Loucy (cell line): Measurements from ENCODE around the gene BTBD16.

Experiments
- H2AFZ ChIP-seq: fragments of 200-600 bp; sonication (generic); 2 replicates; pipeline ENCODE4 v1.6.0; 2016; ENCODE audit warnings: antibody characterized with exemption, mild to moderate bottlenecking, low read length, moderate library complexity
- H3F3A ChIP-seq: fragments of 200-600 bp; 2 replicates; pipeline ENCODE4 v1.6.0; 2016; ENCODE audit warnings: antibody characterized with exemption, low read depth, mild to moderate bottlenecking
- H3K27me3 ChIP-seq: fragments of 200-600 bp; sonication (generic); 2 replicates; pipeline ENCODE4 v1.6.1; 2014; ENCODE audit warnings: low read length, mild to moderate bottlenecking; ENCODE audit not compliant: insufficient read depth, poor library complexity, severe bottlenecking
- H3K36me3 ChIP-seq: fragments of 200-600 bp; sonication (generic); 2 replicates; pipeline ENCODE4 v1.6.1; 2016; ENCODE audit warnings: low read length; ENCODE audit not compliant: insufficient read depth
- H3K4me1 ChIP-seq: fragments of 200-600 bp; sonication (generic); 2 replicates; pipeline ENCODE4 v1.5.1; 2014; ENCODE audit warnings: low read length, mild to moderate bottlenecking; ENCODE audit not compliant: insufficient read depth, poor library complexity, severe bottlenecking
- H3K4me2 ChIP-seq: fragments of 200-600 bp; sonication (generic); 2 replicates; pipeline ENCODE4 v1.6.0; 2014; ENCODE audit warnings: antibody characterized with exemption, low read length, low read depth, mild to moderate bottlenecking; ENCODE audit not compliant: poor library complexity, severe bottlenecking
- H3K4me3 ChIP-seq: fragments of 200-600 bp; sonication (generic); 2 replicates; pipeline ENCODE4 v1.5.1; 2014; ENCODE audit warnings: low read length, mild to moderate bottlenecking, mixed read lengths; ENCODE audit not compliant: poor library complexity, severe bottlenecking
- H3K79me2 ChIP-seq: fragments of 200-600 bp; sonication (generic); 2 replicates; pipeline ENCODE4 v1.6.1; 2014; ENCODE audit warnings: low read length; ENCODE audit not compliant: insufficient read depth
- H3K9ac ChIP-seq: fragments of 200-600 bp; sonication (generic); 2 replicates; pipeline ENCODE4 v1.6.0; 2014; ENCODE audit warnings: mild to moderate bottlenecking, low read depth, low read length, moderate library complexity; ENCODE audit not compliant: poor library complexity, severe bottlenecking
- H3K9me2 ChIP-seq: fragments of 200-600 bp; sonication (generic); replicated peaks from 2 replicates; pipeline ENCODE4 v1.6.1; 2016; ENCODE audit warnings: low read depth, low read length, mixed read lengths
- H3K9me3 ChIP-seq: fragments of 200-600 bp; sonication (generic); 2 replicates; pipeline ENCODE4 v1.6.1; 2014; ENCODE audit warnings: mild to moderate bottlenecking, antibody characterized with exemption, low read length, low read depth; ENCODE audit not compliant: insufficient read depth
- H4K20me1 ChIP-seq: fragments of 200-600 bp; sonication (generic); 2 replicates; pipeline ENCODE4 v1.6.0; 2014; ENCODE audit warnings: antibody characterized with exemption, low read length, mild to moderate bottlenecking; ENCODE audit not compliant: insufficient read depth, poor library complexity, severe bottlenecking
- CTCF ChIP-seq: fragments of 200-600 bp; sonication (generic); conservative IDR thresholded peaks from 2 replicates; pipeline ENCODE4 v1.5.1; 2014; ENCODE audit warnings: mild to moderate bottlenecking, antibody characterized with exemption, low read length
- EZH2phosphoT487 ChIP-seq: fragments of 200-600 bp; IDR thresholded peaks from 2 replicates; pipeline ENCODE4 v1.6.1; 2018; ENCODE audit warnings: antibody characterized with exemption, mild to moderate bottlenecking, moderate library complexity, borderline replicate concordance

The BTBD16 gene

GRCh38 chr10:122281751-122282150, 10.7 kb downstream of the BTBD16 start:
- H3K4me2 ChIP-seq = no peak overlapping the region

DNA sequence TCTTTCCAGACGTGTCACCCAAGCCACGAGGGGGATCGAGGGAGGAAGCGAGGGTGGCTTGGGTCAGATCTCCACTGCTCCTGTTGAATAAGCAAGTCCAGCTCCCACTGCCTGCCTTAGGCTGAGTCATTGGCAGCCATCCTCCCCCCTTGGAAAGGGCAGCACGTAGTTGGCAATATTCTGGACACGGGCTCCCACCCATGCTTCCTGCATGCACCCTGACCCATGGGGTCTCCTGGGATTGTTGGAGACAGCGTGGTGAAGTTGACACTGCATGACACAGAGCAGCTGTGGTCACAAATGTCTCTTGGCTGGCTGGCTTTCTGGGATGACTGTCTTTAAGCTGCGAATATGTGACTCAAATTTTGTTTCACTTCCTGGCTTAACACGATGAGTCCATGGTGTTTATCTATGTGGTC, 11.2 kb downstream of the BTBD16 start:
- Histone ChIP-seq H3K4me2 (no peak overlapping the region), H3K9me3 (no peaks in the 10 kb centered on the region), H3K27me3 (no peaks in the 10 kb centered on the region), H3K9ac (no peak overlapping the region), H2AFZ (no peak overlapping the region), H3K9me2 (no peaks in the 10 kb centered on the region), H3K79me2 (no peaks in the 10 kb centered on the region), H3K36me3 (no peaks in the 10 kb centered on the region), H3K4me1 (no peaks in the 10 kb centered on the region), H3F3A (no peaks in the 10 kb centered on the region), H4K20me1 (no peaks in the 10 kb centered on the region), H3K4me3 (no peak overlapping the region)
- TF ChIP-seq EZH2phosphoT487 (no peak), CTCF (no peak)

More at GRCh38 chr10:122281751-122282150, 10.7 kb downstream of the BTBD16 start:
- Histone ChIP-seq H3K9me3 (no peaks in the 10 kb centered on the region), H3K79me2 (no peaks in the 10 kb centered on the region), H2AFZ (no peak overlapping the region), H3K4me1 (no peaks in the 10 kb centered on the region), H3K27me3 (no peaks in the 10 kb centered on the region), H3K9ac (no peak overlapping the region), H3K9me2 (no peaks in the 10 kb centered on the region), H4K20me1 (no peaks in the 10 kb centered on the region), H3K36me3 (no peaks in the 10 kb centered on the region), H3F3A (no peaks in the 10 kb centered on the region), H3K4me3 (no peak overlapping the region)
- TF ChIP-seq EZH2phosphoT487 (no peak), CTCF (no peak)

- TF ChIP-seq CTCF = no peak
- TF ChIP-seq EZH2phosphoT487 = no peak
- Histone ChIP-seq H3K9ac (no peak overlapping the region), H3K4me2 (no peak overlapping the region), H3K36me3 (no peaks in the 10 kb centered on the region), H3K4me3 (no peak overlapping the region), H3F3A (no peaks in the 10 kb centered on the region), H3K9me3 (no peaks in the 10 kb centered on the region), H3K27me3 (no peaks in the 10 kb centered on the region), H3K4me1 (no peaks in the 10 kb centered on the region), H4K20me1 (no peaks in the 10 kb centered on the region), H3K9me2 (no peaks in the 10 kb centered on the region), H3K79me2 (no peaks in the 10 kb centered on the region), H2AFZ (no peak overlapping the region)
These were observed 11.8 kb downstream of the BTBD16 start for GRCh38 chr10:122282909-122283308.
